GM18868 (cell line): ENCODE data around the gene LRP2BP.

ENCODE experiments used
- ATAC-seq: cut with Tn5 transposase; IDR thresholded peaks from one replicate; pipeline ENCODE4 v1.9.1; 2021; ENCODE audit warnings: mild to moderate bottlenecking, moderate library complexity; ENCODE audit not compliant: unreplicated experiment

Gene LRP2BP

GRCh38 chr4:185395956-185396723 is 416 bp upstream of the LRP2BP start:
- peak; percentile 76 for ATAC-seq

- no peak for ATAC-seq
These were observed 1.0 kb downstream of the LRP2BP start for GRCh38 chr4:185394568-185395237.

- ATAC-seq, result no peak
These were observed 3.6 kb downstream of the LRP2BP start for GRCh38 chr4:185392156-185392555.

- no peak for ATAC-seq
These were observed 4.8 kb downstream of the LRP2BP start for GRCh38 chr4:185390941-185391340.

GRCh38 chr4:185387957-185388356 is 7.8 kb downstream of the LRP2BP start:
- ATAC-seq, result no peak

- no peak for ATAC-seq
These were observed 10.8 kb downstream of the LRP2BP start for GRCh38 chr4:185384930-185385331.

- no peak for ATAC-seq
These were observed 11.7 kb downstream of the LRP2BP start for GRCh38 chr4:185384061-185384460.

- no peak for ATAC-seq
These were observed 12.3 kb downstream of the LRP2BP start for GRCh38 chr4:185383451-185383850.

- ATAC-seq, result no peak
These were observed 13.0 kb downstream of the LRP2BP start for GRCh38 chr4:185382754-185383153.

- no peak for ATAC-seq
These were observed 14.2 kb downstream of the LRP2BP start for GRCh38 chr4:185381288-185382196.

GRCh38 chr4:185380320-185380719 is 15.4 kb downstream of the LRP2BP start:
- ATAC-seq, result no peak

- ATAC-seq, result no peak
These were observed 16.1 kb downstream of the LRP2BP start for GRCh38 chr4:185379326-185380295.

- no peak for ATAC-seq
These were observed 17.5 kb downstream of the LRP2BP start for GRCh38 chr4:185378264-185378663.

GRCh38 chr4:185374573-185374972 is 21.2 kb downstream of the LRP2BP start:
- no peak for ATAC-seq

GRCh38 chr4:185374027-185374426 is 21.7 kb downstream of the LRP2BP start:
- ATAC-seq, result no peak

- no peak for ATAC-seq
These were observed 24.0 kb downstream of the LRP2BP start for GRCh38 chr4:185371702-185372101.

GRCh38 chr4:185370268-185370949 is 25.3 kb downstream of the LRP2BP start:
- no peak for ATAC-seq

- no peak for ATAC-seq
These were observed 26.0 kb downstream of the LRP2BP start for GRCh38 chr4:185369731-185370130.

GRCh38 chr4:185364886-185365285 is 30.8 kb downstream of the LRP2BP start:
- ATAC-seq, result no peak

- ATAC-seq, result no peak
These were observed 32.5 kb downstream of the LRP2BP start for GRCh38 chr4:185363251-185363650.
